IPS DF 6.9 (cell line): ENCODE measurements around the gene KIF26B.

Experiments
- DNase-seq: peaks from one replicate; pipeline ENCODE4 v3.0.0-alpha.2; 2013; ENCODE audit warnings: low read depth, low spot score
- H3K27ac ChIP-seq: one replicate; pipeline ENCODE4 v1.5.1; 2013; ENCODE audit warnings: low read length, control low read depth
- H3K27me3 ChIP-seq: 2 replicates; pipeline ENCODE4 v1.6.1; 2013; ENCODE audit warnings: mild to moderate bottlenecking, low read length; ENCODE audit not compliant: control insufficient read depth, insufficient read depth
- H3K36me3 ChIP-seq: 2 replicates; pipeline ENCODE4 v1.6.1; 2013; ENCODE audit warnings: low read length; ENCODE audit not compliant: control insufficient read depth, insufficient read depth
- H3K4me1 ChIP-seq: 2 replicates; pipeline ENCODE4 v1.6.1; 2013; ENCODE audit warnings: low read length; ENCODE audit not compliant: control insufficient read depth, insufficient read depth
- H3K4me3 ChIP-seq: 2 replicates; pipeline ENCODE4 v1.5.1; 2013; ENCODE audit warnings: mild to moderate bottlenecking, low read length
- H3K9me3 ChIP-seq: 2 replicates; pipeline ENCODE4 v1.6.1; 2013; ENCODE audit warnings: low read length, inconsistent platforms; ENCODE audit not compliant: control insufficient read depth, insufficient read depth
- WGBS: extraction: QIAGEN DNeasy Blood & Tissue Kit; methylation state at CpG from one replicate; pipeline ENCODE4 v1.1.7; 2013; ENCODE audit warnings: mixed read lengths, missing lambda C conversion rate; ENCODE audit not compliant: insufficient read length, insufficient coverage; 5-methylcytosine and 5-hydroxymethylcytosine counted together

Gene KIF26B

DNA sequence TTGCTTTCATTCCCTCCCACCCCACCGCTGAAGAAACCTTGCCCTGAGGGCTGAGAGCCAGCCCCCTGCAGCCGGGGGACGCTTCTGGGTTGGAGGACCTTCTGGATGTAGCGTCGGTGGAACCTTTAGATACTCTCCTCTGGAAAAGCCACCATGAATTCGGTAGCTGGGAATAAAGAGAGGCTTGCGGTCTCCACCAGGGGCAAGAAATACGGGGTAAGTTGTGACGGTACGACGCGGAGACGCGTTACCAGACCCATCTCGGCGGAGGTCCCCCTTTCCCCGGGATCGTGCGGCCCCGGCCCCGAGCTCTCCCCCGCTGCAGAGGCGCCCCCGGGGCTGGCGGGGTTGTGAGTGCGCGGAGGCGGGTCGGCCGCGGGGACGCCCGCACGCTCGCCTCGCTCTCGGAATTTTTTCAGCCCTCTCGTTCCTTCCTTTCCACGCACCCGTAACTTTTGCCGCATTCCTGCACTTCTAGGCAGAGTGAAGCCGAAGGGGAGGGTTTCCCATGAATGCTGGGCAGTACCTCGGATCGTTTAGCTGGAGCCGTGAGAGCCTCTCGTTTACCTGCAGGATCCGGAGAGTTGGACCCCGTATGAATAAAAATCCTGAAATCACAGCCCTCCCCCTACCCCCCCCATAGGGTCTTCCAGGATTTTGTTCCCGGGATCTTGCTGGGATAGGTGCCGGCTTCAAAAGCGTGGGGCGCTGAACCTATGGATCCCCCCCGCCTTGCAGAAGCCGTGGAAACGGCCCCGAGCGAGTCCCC is 671 bp downstream of the KIF26B start:
- H3K27me3 ChIP-seq = peaks cover 31% of the 10 kb centered on the region
- DNase-seq = no peak
- H3K36me3 ChIP-seq = no peaks in the 10 kb centered on the region; the same call in 1 of the 2 replicates
- peak overlapping the region; percentile 48; the same call in 1 of the 2 replicates for H3K4me3 ChIP-seq
- H3K27ac ChIP-seq = no peak overlapping the region
- peaks cover 7% of the 10 kb centered on the region for H3K4me1 ChIP-seq
- no CpG with 5 or more reads among the region's 57 CpGs for WGBS
- no peaks in the 10 kb centered on the region for H3K9me3 ChIP-seq

DNA sequence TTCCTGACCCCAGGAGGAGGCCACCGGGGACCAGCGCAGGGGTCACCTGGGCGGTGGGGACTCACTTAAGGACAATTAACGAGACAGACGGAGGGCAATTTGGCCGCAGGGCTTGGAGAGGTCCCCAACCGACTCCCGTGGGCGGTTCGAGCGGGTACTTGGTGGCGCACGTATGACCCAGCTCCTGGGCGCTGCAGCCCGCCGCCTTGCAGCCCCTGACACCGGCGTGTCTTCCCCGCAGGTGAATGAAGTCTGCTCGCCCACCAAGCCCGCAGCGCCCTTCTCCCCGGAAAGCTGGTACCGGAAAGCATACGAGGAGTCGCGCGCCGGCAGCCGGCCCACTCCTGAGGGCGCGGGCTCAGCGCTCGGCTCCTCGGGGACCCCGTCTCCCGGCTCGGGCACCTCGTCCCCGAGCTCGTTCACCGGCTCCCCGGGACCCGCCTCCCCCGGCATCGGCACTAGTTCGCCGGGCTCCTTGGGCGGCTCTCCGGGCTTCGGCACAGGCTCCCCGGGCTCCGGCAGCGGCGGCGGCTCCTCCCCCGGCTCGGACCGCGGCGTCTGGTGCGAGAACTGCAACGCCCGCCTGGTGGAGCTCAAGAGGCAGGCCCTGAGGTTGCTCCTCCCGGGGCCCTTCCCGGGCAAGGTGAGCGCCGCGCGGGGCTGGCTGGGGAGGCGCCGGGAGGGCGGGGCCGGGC is 1.4 kb downstream of the KIF26B start:
- Histone ChIP-seq H3K27me3 (peaks cover 31% of the 10 kb centered on the region), H3K36me3 (no peaks in the 10 kb centered on the region; the same call in 1 of the 2 replicates), H3K27ac (no peak overlapping the region), H3K9me3 (no peaks in the 10 kb centered on the region), H3K4me1 (peaks cover 7% of the 10 kb centered on the region), H3K4me3 (peak overlapping the region; percentile 48; the same call in 1 of the 2 replicates)
- WGBS = no CpG with 5 or more reads among the region's 74 CpGs
- DNase-seq = no peak

DNA sequence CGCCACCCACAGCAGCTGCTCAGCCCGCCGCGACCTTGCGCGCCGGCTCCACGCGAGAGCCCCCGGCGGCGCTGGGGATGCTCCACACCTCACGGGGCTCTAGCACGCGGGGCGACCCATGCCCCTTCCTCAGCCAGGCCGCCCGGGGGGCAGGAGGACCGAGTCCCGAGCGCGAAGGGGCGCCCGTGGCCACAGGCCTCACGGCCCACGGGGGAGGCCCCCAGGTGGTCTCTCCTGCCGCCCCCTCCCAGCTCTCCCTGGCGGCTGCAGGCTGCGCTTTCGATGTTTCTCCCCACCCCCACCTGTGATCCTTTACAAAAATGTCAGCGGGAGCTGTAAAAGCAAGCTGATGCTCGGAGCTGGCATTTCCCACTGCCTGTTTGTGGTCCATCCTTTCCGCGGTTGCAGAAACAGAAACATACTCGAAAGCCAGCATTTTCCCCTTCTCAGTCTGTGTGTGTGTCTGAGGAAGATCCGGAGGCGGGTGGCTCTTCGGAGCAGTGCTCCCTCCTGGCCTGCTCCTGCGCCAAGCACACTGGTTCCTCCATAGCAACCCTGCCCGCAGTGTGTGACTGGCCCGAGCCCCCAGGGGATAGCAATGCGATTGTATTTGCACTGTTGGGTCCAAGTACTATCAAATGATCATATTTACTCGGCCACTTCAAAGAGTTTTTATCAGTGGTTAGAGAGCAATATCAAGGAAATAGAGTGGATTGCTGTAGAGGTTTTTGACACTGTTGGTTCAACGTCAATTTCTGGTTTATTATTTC is 2.1 kb downstream of the KIF26B start:
- no peak for DNase-seq
- WGBS = no CpG with 5 or more reads among the region's 44 CpGs
- Histone ChIP-seq H3K27me3 (peaks cover 31% of the 10 kb centered on the region), H3K36me3 (no peaks in the 10 kb centered on the region; the same call in 1 of the 2 replicates), H3K4me1 (peaks cover 7% of the 10 kb centered on the region), H3K27ac (no peak overlapping the region), H3K4me3 (peak overlapping the region; percentile 48; the same call in 1 of the 2 replicates), H3K9me3 (no peaks in the 10 kb centered on the region)

DNA sequence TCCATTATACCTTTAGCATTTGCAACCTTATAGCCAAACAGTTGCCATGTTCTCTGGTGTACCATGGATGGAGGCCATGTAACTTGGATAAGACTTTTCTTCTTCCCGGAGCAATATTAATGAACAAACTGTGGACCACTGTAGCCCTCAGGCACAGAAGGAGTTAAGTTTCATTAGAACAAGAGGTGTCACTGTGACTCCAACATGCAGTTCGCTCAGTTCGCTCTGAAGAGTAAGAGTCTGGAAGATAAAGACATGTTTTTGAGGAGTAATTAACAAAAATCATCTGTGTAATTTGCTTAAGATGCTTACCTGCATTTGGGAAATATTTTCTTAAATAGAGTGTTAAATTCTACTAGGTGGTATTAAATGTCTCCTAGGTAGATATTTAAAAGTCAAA is 4.1 kb downstream of the KIF26B start:
- no peaks in the 10 kb centered on the region; the same call in 1 of the 2 replicates for H3K36me3 ChIP-seq
- WGBS = no CpG with 5 or more reads among the region's 3 CpGs

DNA sequence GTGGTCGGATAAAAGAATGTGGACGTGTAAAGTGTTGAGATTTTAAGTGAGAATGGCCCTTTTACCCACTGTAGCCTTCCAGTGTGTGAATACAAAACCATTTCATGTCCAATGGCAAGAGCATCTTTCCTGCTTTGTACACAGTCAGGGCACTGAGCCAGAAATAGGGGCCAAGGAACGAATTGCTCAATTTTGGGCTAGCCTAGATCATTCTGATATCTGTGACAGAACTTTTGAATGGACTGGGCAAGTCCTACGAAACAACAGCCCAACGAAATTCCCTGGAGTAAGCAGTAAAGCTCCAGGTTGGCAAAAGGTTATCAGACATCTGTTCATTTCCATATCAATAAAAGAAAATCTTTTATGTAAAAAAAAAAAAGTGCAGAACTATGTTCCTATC is 5.5 kb downstream of the KIF26B start:
- H3K36me3 ChIP-seq = no peaks in the 10 kb centered on the region
- WGBS = 100% methylated on average over 2 of the region's 5 CpGs
- no peak overlapping the region for H3K27ac ChIP-seq
- H3K4me3 ChIP-seq = no peak overlapping the region
- DNase-seq = no peak
- no peaks in the 10 kb centered on the region; the same call in 1 of the 2 replicates for H3K4me1 ChIP-seq
- peaks cover 13% of the 10 kb centered on the region for H3K27me3 ChIP-seq
- H3K9me3 ChIP-seq = no peaks in the 10 kb centered on the region

More for the DNA sequence above, 4.1 kb downstream of the KIF26B start:
- Histone ChIP-seq H3K27me3 (peaks cover 24% of the 10 kb centered on the region), H3K27ac (no peak overlapping the region), H3K4me1 (peaks cover 3% of the 10 kb centered on the region), H3K4me3 (no peak overlapping the region), H3K9me3 (no peaks in the 10 kb centered on the region)
- DNase-seq = no peak

DNA sequence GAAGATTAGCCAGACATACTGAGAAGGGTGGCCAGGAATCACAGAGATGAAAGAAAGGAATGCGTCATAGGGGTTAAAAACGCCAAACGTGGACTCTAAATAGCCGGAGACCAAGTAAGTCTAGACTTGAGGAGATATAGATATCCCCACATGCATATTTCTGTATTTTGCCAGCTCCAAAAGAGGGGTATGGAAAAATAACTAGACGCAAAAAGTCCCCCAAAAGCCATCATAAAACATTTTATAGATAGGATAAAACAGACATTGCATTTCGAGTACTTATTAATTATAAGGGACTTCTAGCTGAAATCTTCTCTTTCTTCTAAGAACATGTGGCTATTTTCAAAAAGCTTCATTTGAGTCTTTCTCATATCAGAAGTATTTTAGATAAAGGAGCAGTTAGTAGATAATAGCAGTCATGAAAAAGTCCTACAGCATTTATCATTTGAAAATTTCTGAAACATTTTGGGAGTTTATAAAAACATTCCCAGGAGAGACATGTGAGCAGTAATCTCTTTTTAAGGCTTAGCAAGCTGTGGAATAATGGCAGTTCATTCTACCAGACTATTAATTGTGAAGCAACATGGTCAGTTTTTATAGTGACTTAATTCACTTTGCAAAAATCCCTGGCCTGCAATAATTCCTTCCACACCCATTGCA is 6.1 kb downstream of the KIF26B start:
- Histone ChIP-seq H3K27me3 (peaks cover 7% of the 10 kb centered on the region; the same call in 1 of the 2 replicates), H3K4me1 (no peaks in the 10 kb centered on the region; the same call in 1 of the 2 replicates), H3K4me3 (no peak overlapping the region), H3K9me3 (no peaks in the 10 kb centered on the region), H3K27ac (no peak overlapping the region), H3K36me3 (no peaks in the 10 kb centered on the region)
- DNase-seq = no peak
- no CpG with 5 or more reads among the region's 6 CpGs for whole genome bisulfite sequencing

DNA sequence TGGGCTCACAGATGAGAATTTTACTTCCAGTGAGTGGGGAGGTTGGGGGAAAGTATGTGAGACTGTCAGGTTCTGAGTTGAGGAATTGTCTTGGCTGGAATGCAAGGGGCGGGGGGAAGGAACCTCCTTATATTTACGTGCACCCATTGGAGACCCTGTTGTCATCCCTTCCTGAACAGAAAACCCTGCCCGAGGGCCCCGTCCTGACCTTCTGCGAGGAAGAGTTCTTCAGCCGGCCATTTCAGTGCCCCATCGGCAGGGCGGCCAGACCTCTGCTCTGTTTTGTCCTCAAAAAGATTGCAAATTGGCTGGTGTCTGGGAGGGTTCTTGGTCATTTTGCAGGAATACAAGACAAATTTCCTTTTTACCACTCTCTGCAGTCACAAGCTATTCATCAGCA is 7.1 kb downstream of the KIF26B start:
- DNase-seq = no peak
- Histone ChIP-seq H3K27ac (no peak overlapping the region), H3K36me3 (no peaks in the 10 kb centered on the region), H3K4me1 (no peaks in the 10 kb centered on the region; the same call in 1 of the 2 replicates), H3K9me3 (no peaks in the 10 kb centered on the region), H3K4me3 (no peak overlapping the region), H3K27me3 (peaks cover 5% of the 10 kb centered on the region; the same call in 1 of the 2 replicates)
- WGBS = no CpG with 5 or more reads among the region's 8 CpGs

DNA sequence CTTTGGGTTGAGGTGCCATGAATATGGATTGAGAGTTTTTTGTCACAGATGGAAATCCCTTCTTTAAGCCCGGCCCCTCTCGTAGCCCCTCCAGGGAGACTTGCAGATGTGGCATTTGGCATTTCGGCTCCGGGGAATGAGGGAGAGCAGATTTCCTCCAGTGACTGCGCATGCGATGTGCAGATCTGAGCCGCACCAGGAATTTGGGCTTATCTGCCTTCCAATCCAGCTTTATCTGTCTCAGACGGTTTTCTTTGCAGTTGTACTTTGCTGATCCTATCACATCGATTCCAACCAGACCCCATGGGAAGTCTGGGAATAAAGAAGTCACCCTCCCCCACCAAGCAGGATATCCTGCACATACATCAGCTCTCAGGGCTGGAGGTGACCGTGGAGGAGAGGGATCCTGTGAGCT is 11.7 kb downstream of the KIF26B start:
- no peaks in the 10 kb centered on the region for H3K4me1 ChIP-seq
- H3K9me3 ChIP-seq = no peaks in the 10 kb centered on the region
- H3K27me3 ChIP-seq = no peaks in the 10 kb centered on the region
- no peak for DNase-seq
- no peak overlapping the region for H3K4me3 ChIP-seq
- no peaks in the 10 kb centered on the region for H3K36me3 ChIP-seq
- no CpG with 5 or more reads among the region's 10 CpGs for WGBS
- no peak overlapping the region for H3K27ac ChIP-seq

DNA sequence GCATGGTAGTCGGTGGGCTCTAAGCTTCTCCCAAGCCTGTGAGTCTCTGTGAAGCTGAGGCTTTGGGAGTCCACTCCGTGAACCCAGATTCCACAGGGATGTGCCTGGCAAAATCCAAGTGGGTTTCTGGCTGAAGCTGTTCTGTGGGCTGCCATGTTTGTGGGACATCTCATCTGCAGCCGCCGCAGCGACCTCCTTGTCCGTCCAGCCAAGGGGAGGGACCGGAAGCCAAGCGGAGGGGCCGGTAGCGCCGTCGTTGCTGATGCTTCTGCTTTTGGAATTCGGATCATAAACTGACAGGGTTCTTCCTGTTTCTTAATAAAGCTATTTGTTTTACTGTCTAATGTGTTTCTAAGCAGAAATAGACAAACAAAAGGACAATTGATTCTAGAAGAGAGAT is 13.3 kb downstream of the KIF26B start:
- Histone ChIP-seq H3K4me1 (no peaks in the 10 kb centered on the region), H3K27me3 (no peaks in the 10 kb centered on the region), H3K36me3 (no peaks in the 10 kb centered on the region), H3K4me3 (no peak overlapping the region), H3K27ac (no peak overlapping the region), H3K9me3 (no peaks in the 10 kb centered on the region)
- no peak for DNase-seq
- WGBS = no CpG with 5 or more reads among the region's 13 CpGs

DNA sequence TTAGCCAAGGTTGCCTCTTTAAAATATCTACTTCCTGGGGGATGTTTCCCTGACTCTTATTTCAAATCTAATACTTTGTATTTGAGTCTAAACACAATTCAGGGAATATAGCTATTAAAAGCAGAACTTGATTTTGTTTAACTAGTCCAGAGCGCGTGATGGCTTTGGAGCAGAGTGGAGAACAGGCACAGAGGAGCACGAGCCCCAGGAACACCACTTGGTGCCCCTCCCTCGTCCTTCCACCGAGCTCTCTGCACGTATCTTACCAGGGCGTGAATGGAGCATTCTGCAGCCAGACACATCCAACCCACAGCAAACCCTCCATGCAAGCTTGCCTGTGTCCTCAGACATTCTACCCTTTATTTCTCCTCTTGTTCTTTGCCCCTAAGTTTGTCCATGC is 14.1 kb downstream of the KIF26B start:
- H3K4me1 ChIP-seq = no peaks in the 10 kb centered on the region
- H3K9me3 ChIP-seq = no peaks in the 10 kb centered on the region
- WGBS = no CpG with 5 or more reads among the region's 7 CpGs
- no peaks in the 10 kb centered on the region for H3K27me3 ChIP-seq
- DNase-seq = no peak
- no peak overlapping the region for H3K27ac ChIP-seq
- no peak overlapping the region; the same call in 1 of the 2 replicates for H3K4me3 ChIP-seq
- no peaks in the 10 kb centered on the region for H3K36me3 ChIP-seq
